Stimulated activated CD4-positive, alpha-beta T cell treated with anti-CD3 and anti-CD28 coated beads, Interleukin-1b, Interleukin-23, amount 100 ng/mL, for 48 hours (primary cell): ENCODE results near the gene PDCD2L.

ENCODE experiments used
- DNase-seq: peaks from one replicate; pipeline ENCODE4 v3.0.0-alpha.2; 2020

The PDCD2L gene

DNA sequence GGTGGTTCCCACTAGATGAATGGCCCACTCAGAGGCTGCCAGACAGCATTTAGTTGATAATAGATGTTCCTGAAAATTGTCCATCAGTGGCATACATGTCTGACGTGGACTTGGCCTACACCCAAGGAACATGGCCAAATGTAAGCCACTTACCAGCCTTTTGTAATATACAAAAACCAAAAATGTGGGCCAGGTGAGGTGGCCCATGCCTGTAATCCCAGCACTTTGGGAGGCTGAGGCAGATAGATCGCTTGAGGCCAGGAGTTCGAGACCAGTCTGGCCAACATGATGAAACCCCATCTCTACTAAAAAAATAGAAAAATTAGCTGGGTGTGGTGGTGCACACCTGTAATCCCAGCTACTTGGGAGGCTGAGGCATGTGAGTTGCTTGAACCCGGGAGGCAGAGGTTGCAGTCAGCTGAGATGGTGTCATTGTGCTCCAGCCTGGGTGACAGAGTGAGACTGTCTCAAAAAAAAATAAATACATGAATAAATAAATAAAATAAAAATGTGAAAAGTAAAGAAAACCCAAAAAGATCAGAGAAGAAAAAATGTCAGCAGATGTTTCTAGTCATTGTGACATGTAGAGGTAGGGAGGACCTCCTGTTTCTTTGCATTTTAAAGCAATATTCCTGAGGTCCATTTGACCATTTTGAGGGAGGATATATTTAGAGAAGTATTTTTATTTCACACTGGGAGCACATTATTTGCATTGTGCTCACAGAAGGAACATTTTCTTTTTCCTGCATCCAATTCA is 70.2 kb downstream of the PDCD2L start:
- DNase-seq: no peak

DNA sequence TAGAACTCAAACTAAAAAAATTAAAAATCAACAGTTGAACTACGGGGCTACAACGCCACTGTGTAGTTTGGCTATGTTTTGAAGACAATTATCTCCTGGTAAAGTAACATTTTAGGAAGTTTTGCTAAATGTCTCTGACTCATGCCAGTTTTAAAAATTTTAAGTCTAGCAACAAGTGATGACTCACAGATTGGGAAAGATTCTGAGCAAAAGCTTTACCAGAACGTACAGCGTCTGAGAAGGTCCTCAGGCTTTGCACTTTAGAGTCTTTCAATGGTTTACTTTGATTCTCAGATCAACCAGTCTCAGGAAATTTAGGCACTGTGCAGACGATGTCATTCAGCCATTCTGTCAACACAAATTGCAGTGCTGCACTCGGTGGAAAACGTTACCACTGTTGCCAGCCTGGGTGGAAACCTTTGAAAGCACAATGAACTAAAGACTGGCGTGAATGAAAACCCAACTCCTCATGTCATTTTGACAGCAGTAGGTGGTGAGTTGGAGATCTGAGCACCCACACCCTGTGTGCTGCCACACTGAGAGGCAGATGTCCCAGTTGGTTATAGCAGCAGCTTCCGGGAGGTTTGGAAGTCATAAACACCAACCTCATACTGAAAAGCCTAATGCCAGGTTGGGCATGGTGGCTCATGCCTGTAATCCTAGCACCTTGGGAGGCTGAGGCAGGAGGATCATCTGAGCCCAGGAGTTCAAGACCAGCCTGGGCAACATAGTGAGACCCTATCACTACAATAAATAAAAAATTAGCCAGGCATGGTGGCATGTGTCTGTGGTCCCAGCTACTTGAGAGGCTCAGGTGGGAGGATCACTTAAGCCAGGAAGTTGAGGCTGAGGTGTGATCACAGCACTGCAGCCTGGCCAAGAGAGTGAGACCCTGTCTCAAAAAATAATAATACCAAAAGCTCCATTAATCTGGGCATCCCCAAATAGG is 71.1 kb downstream of the PDCD2L start:
- DNase-seq: peak; percentile 42
